ENCODE data around the gene ARHGAP15.

Gene ARHGAP15

DNA sequence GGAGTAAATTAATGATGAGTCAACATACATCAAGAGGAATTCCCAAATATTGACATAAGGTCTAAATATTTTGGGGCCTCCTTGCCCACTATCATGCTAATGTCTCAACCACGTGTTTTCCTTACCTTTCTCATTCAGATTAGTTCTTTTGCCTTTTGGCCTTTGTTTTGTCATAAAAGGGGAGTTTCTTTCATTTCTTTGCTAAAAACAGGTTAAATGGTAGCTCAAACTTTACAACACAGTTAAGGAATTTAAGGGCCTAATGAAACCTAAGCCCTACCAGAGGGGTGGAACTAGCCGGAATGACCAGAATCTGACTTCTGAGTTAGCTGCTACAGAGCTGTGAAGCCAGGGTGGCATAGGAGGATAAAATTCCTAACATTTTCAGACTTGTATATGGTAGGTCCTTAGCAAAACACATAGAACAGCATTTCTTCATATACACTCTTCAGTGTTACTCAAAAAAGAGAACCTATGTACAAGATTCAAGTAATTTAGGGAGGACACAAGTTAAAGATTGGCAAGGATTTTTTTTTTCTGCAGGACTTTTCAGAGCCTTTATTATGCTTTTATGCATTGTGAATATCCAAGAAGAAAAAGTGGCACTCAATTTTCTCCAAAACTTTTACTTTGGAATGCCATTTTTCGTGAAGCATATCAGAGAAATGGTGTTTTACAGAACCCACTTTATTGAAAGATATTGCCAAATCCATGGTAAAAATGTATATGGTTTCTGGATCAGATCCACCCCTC is 633.1 kb downstream of the ARHGAP15 start:
- DNase-seq (ENCODE audit: low read depth in 3 of 3): no peak

- no peak for DNase-seq (ENCODE audit: low read depth in 3 of 3)
These were observed 635.0 kb downstream of the ARHGAP15 start for GRCh38 chr2:143764261-143764660.

GRCh38 chr2:143764706-143765105 is 635.5 kb downstream of the ARHGAP15 start:
- DNase-seq (ENCODE audit: low read depth in 3 of 3): no peak

DNA sequence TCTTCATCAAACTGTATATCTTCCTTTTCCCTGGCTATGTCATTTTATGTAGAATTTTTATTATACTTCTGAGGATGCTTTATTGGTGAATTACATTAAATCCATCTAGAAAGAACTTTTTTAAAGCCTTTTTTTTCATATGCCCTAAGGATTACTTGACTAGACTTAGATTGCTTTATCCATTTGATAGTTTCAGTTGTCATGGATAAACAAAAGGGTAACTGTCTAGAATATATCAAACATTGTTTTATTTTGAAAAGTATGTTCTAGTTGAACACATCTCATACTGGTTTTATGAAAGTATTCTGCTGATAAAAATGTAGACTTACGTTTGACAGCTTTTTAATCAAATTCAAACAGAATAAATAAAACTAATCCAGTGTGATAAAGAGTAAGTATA is 639.8 kb downstream of the ARHGAP15 start:
- DNase-seq (ENCODE audit: low read depth in 3 of 3): no peak

DNA sequence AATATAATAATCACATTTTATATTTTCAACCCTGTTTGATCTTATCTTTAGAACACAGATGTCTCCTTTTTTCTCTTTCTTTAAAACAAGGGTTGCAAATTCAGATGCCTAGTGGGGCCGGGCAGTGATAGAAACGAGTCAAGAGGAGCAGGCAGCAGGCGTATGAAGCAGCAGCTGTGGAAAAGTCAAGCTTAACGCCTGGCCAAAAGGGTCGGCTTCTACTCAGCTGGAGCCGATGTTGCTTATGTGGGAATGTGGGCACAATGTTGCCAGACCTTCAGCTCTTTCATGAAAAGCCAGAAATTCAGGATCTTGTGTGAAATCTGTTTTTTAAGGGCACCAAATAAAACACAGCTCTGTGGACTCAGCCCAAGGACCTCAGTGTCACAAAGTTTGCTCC is 642.7 kb downstream of the ARHGAP15 start:
- DNase-seq (ENCODE audit: low read depth in 3 of 3): no peak

- DNase-seq (ENCODE audit: low read depth in 3 of 3): no peak
These were observed 647.5 kb downstream of the ARHGAP15 start for GRCh38 chr2:143776526-143777297.

- DNase-seq (ENCODE audit: low read depth in 3 of 3): no peak
These were observed 649.8 kb downstream of the ARHGAP15 start for GRCh38 chr2:143779021-143779420.

GRCh38 chr2:143786026-143786765 is 657.0 kb downstream of the ARHGAP15 start:
- no peak for DNase-seq (ENCODE audit: low read depth in 3 of 3)

DNA sequence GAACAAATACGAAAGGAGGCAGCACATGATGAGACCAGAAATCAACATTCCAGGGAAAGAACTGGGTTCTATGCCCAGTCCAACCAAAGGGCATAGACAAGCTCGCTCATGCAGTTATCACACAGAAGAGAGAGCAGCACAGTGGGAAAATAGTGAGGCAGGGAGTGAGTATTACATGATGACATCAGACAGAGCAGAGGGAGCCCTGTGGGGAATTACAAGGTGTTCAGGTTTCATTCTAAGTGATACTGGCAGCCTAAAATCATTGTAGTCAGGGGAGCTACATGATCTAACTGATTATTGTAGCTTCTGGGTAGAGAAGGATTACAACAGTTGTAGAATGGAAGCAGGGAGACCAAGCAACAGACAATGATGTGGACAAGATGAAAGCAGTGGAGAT is 658.5 kb downstream of the ARHGAP15 start:
- DNase-seq (ENCODE audit: low read depth in 3 of 3): no peak

DNA sequence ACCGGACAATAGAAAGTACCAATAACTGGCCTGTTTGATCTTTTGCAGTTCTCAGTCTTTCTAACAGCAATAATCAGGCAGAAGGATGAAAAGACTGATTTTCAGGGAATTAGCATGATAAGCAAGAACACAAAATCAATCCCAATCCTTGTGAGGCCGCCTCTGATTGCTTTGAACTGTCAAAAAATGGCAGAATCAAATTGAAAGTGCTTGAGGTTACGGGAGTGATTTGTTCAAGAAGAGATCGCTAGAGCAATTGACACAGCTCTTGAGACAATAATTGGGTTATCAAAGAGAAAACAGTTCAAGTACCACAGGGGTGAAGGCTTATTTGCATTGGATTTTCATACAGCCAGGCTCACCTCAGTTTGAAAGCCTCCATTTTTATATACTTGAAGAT is 663.4 kb downstream of the ARHGAP15 start:
- no peak for DNase-seq (ENCODE audit: low read depth in 3 of 3)

- DNase-seq (ENCODE audit: low read depth in 3 of 3): no peak
These were observed 664.2 kb downstream of the ARHGAP15 start for GRCh38 chr2:143793381-143793780.

DNA sequence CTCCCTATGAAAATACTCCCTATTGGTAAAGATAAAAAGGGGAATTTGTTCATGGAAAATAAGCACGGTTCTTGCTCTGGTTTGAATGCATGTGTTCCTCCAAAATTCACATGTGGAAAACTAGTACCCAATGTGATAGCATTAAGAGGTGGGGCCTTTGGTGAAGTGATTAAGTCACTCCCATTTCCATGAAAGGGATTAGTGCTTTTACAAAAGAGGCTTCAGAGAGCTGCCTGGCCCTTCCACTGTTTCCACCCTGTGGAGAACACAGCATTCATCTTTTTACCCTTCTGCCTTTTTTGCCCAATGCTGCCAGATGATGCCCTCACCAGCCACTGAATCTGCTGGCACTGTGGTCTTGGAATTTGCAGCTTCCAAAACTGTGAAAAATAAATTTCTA is 666.8 kb downstream of the ARHGAP15 start:
- no peak for DNase-seq (ENCODE audit: low read depth in 3 of 3)

- DNase-seq (ENCODE audit: low read depth in 3 of 3): no peak
These were observed 672.3 kb downstream of the ARHGAP15 start for GRCh38 chr2:143801561-143801960.

GRCh38 chr2:143802242-143802641 is 673.0 kb downstream of the ARHGAP15 start:
- no peak for DNase-seq (ENCODE audit: low read depth in 3 of 3)

GRCh38 chr2:143802871-143803650 is 673.8 kb downstream of the ARHGAP15 start:
- no peak for DNase-seq (ENCODE audit: low read depth in 3 of 3)

DNA sequence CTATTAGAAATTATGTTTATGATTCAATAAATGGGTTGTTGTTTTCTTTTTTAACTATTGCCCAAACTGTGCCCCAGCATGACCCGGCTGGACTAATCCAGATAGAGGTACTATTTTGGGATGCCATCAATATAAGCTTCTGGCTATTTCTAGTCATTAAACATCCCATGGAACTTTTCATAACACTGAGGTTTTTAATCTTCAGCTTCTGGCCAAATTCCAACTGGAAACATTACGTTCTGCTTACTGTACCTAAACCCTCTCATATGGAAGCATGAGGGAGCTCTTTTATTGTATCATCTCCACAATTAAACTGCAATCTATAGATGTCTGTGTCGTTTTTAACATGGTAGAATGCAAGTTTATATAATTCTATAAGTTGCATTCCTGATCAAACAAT is 674.7 kb downstream of the ARHGAP15 start:
- no peak for DNase-seq (ENCODE audit: low read depth in 3 of 3)

DNA sequence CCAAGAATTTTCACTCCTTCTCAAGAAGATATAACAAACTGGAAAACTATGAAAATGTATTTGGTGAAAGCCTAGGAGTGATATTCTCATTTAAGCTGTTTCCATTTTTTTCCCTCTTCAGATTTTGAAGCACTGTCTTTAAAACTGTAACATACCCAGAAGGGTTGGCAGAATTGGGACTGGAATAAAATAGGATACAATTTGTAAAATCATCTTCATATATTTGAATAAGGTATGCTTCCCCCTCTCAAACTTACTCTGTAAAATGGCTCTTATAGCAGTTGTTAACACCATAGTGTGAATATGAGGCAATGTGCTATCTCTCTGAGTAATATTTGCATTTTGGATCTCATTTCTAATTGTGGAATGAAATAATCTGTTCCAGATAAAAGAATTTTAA is 676.4 kb downstream of the ARHGAP15 start:
- no peak for DNase-seq (ENCODE audit: low read depth in 3 of 3)

DNA sequence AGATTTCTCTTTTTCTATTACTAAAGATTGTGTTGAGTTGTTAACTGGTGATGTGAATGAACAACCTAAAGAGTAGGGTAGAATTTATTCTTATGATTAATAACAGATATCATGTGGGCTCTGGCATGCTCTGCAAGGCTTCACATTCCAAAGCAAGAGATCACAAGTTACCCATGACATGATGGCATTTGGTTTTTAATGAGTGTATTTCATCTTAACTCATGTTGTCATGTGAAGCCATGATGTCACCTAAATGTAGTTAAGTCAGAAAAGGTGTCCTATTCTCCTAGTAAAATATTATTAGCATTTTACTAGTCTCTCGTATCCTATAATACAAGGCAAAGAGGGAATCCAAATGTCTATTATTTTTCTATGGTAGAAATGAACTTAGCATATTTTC is 678.0 kb downstream of the ARHGAP15 start:
- DNase-seq (ENCODE audit: low read depth in 3 of 3): no peak

DNA sequence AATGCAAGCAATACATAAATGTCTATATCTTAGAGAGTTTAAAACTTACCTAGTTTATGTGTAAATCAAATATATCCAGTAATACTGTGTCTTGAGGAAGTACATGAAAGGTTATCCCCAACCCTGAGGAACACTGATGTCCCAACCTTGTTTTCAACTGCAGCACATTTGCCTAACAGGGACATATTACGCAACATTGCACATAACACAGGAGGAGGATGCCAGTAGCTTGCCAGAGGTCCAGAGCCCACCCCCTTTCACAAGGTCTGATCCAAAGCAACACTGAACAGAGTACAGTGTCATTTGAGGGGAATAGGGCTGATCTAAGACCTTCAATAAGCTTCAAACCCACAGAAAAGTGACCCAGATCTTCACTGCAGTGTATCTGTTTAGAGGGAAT is 678.5 kb downstream of the ARHGAP15 start:
- DNase-seq (ENCODE audit: low read depth in 3 of 3): no peak

DNA sequence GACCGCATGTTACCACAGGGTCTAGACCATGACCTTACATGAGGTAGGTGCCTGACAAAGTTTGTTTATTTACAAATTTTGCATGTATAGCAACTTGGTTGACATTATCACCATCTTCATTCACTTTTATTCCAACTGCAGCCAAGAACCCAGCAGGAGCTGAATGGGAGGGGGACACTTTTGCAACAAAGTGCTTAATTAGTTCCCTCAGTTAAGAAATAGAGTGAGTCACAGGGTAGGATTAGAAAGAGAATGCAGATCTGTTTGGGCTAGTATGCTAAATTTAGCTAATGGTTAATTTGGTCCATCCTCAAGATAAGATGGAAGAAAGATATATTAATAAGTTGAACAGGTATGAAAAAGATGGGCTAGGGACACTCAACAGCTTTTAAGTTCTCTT is 678.9 kb downstream of the ARHGAP15 start:
- no peak for DNase-seq (ENCODE audit: low read depth in 3 of 3)

DNA sequence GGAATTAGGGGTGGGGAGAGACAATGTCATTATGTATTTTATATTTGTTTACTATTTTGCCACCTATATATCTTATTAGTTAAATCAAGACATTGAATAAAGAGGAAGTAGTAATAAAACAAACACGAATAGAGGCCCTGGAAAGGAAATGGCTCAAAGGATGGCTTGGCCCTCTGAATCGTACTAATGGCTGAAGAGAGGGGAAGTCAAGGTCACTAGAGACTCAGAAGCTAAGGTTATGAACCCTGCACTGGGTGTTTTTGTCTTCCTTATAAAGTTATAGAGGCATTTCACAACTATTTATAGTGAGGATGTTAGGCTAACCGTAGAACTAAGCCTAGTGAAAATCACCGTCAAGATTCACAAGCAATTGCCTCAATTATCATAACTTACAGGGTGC is 685.9 kb downstream of the ARHGAP15 start:
- no peak for DNase-seq (ENCODE audit: low read depth in 3 of 3)

DNA sequence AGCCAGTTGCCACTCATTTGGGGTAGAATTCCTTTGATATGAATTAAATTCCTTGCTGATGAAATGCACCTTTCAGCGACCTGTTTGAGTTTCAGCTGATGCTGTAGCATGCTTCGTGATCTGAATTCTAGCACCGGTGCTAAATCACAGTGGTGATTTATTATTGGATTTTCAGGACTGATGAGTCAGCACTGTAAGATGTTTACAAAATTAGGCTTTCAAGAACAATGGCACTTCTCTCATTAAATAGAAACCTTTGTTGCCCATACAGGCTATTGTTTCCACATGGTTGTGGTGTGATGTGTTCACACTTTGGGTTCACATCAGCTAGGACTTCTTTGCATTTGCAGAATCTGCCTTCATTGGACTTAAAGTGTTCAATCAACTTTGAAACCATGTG is 687.7 kb downstream of the ARHGAP15 start:
- DNase-seq (ENCODE audit: low read depth in 3 of 3): no peak
